Effector memory CD4-positive, alpha-beta T cell (primary cell): ENCODE results near the gene AFF1.

Experiments used
- DNase-seq, 3 donors: peaks; one replicate each; pipeline ENCODE4 v3.0.0-alpha.2; 2020
- H3K27ac ChIP-seq: 2 replicates; pipeline ENCODE4 v1.7.0; 2013; ENCODE audit warnings: mild to moderate bottlenecking, low read length, moderate library complexity; ENCODE audit not compliant: insufficient read depth, poor library complexity, severe bottlenecking
- H3K27me3 ChIP-seq: replicated peaks from 2 replicates; pipeline ENCODE4 v1.7.0; 2013; ENCODE audit warnings: mild to moderate bottlenecking, low read length; ENCODE audit not compliant: insufficient read depth, control insufficient read depth, poor library complexity, severe bottlenecking
- H3K36me3 ChIP-seq: 2 replicates; pipeline ENCODE4 v1.7.0; 2013; ENCODE audit warnings: mild to moderate bottlenecking, low read length, moderate library complexity; ENCODE audit not compliant: control insufficient read depth, insufficient read depth
- H3K4me1 ChIP-seq: 2 replicates; pipeline ENCODE4 v1.7.0; 2013; ENCODE audit warnings: low read length, mild to moderate bottlenecking; ENCODE audit not compliant: control insufficient read depth, insufficient read depth, poor library complexity, severe bottlenecking
- H3K4me3 ChIP-seq: 2 replicates; pipeline ENCODE4 v1.7.0; 2013; ENCODE audit warnings: low read length, low read depth, mild to moderate bottlenecking; ENCODE audit not compliant: insufficient read depth, poor library complexity, severe bottlenecking
- H3K9me3 ChIP-seq: 2 replicates; pipeline ENCODE4 v1.7.0; 2013; ENCODE audit warnings: mild to moderate bottlenecking, low read length, moderate library complexity; ENCODE audit not compliant: control insufficient read depth

The AFF1 gene

GRCh38 chr4:87088186-87088585 lies 153.4 kb downstream of the AFF1 start:
- Histone ChIP-seq H3K36me3 (peaks cover 26% of the 10 kb centered on the region), H3K4me3 (no peak overlapping the region), H3K4me1 (peaks cover 2% of the 10 kb centered on the region), H3K27me3 (no peaks in the 10 kb centered on the region), H3K9me3 (no peaks in the 10 kb centered on the region), H3K27ac (no peak overlapping the region)
- no peak for DNase-seq

- H3K4me1 ChIP-seq = peaks cover 6% of the 10 kb centered on the region
- H3K4me3 ChIP-seq = no peak overlapping the region
- H3K9me3 ChIP-seq = no peaks in the 10 kb centered on the region
- no peak overlapping the region for H3K27ac ChIP-seq
- peaks cover 26% of the 10 kb centered on the region for H3K36me3 ChIP-seq
- no peaks in the 10 kb centered on the region for H3K27me3 ChIP-seq
- DNase-seq = no peak
Observed at GRCh38 chr4:87089368-87089767, 154.6 kb downstream of the AFF1 start.

GRCh38 chr4:87090305-87090704 lies 155.5 kb downstream of the AFF1 start:
- DNase-seq = no peak
- Histone ChIP-seq H3K27me3 (no peaks in the 10 kb centered on the region), H3K4me1 (peaks cover 6% of the 10 kb centered on the region), H3K36me3 (peaks cover 21% of the 10 kb centered on the region), H3K4me3 (no peak overlapping the region), H3K9me3 (no peaks in the 10 kb centered on the region), H3K27ac (no peak overlapping the region)

GRCh38 chr4:87092389-87093141 lies 157.8 kb downstream of the AFF1 start:
- Histone ChIP-seq H3K4me3 (no peak overlapping the region), H3K27ac (peak overlapping the region; percentile 5), H3K9me3 (no peaks in the 10 kb centered on the region), H3K4me1 (peaks cover 6% of the 10 kb centered on the region), H3K36me3 (peaks cover 15% of the 10 kb centered on the region), H3K27me3 (no peaks in the 10 kb centered on the region)
- no peak for DNase-seq

- H3K27me3 ChIP-seq = no peaks in the 10 kb centered on the region
- H3K4me1 ChIP-seq = peaks cover 6% of the 10 kb centered on the region
- H3K27ac ChIP-seq = peak overlapping the region; percentile 32
- peaks cover 15% of the 10 kb centered on the region for H3K36me3 ChIP-seq
- no peaks in the 10 kb centered on the region for H3K9me3 ChIP-seq
- peak; percentile 5 to 14 (median 13) for DNase-seq
- H3K4me3 ChIP-seq = no peak overlapping the region
Observed at GRCh38 chr4:87093443-87094123, 158.8 kb downstream of the AFF1 start.

GRCh38 chr4:87097075-87097474 lies 162.3 kb downstream of the AFF1 start:
- Histone ChIP-seq H3K4me1 (peaks cover 6% of the 10 kb centered on the region), H3K27me3 (no peaks in the 10 kb centered on the region), H3K9me3 (no peaks in the 10 kb centered on the region), H3K36me3 (peaks cover 2% of the 10 kb centered on the region), H3K4me3 (no peak overlapping the region), H3K27ac (no peak overlapping the region)
- DNase-seq = no peak

GRCh38 chr4:87100168-87100567 lies 165.4 kb downstream of the AFF1 start:
- Histone ChIP-seq H3K4me1 (peaks cover 17% of the 10 kb centered on the region), H3K4me3 (no peak overlapping the region), H3K36me3 (no peaks in the 10 kb centered on the region), H3K9me3 (no peaks in the 10 kb centered on the region), H3K27me3 (no peaks in the 10 kb centered on the region), H3K27ac (no peak overlapping the region)
- DNase-seq = no peak

- Histone ChIP-seq H3K4me3 (no peak overlapping the region), H3K27me3 (no peaks in the 10 kb centered on the region), H3K9me3 (no peaks in the 10 kb centered on the region), H3K27ac (peak overlapping the region; percentile 76), H3K36me3 (no peaks in the 10 kb centered on the region), H3K4me1 (peaks cover 17% of the 10 kb centered on the region)
- DNase-seq = no peak
Observed at GRCh38 chr4:87101543-87102199, 166.9 kb downstream of the AFF1 start.

- Histone ChIP-seq H3K27me3 (no peaks in the 10 kb centered on the region), H3K27ac (peak overlapping the region; percentile 76), H3K36me3 (peaks cover 3% of the 10 kb centered on the region), H3K4me3 (no peak overlapping the region), H3K4me1 (peaks cover 17% of the 10 kb centered on the region), H3K9me3 (no peaks in the 10 kb centered on the region)
- no peak for DNase-seq
Observed at GRCh38 chr4:87103086-87103485, 168.3 kb downstream of the AFF1 start.

- DNase-seq = no peak
- H3K9me3 ChIP-seq = no peaks in the 10 kb centered on the region
- peak overlapping the region; percentile 87 for H3K27ac ChIP-seq
- H3K4me1 ChIP-seq = peaks cover 17% of the 10 kb centered on the region
- H3K27me3 ChIP-seq = no peaks in the 10 kb centered on the region
- H3K36me3 ChIP-seq = peaks cover 3% of the 10 kb centered on the region
- H3K4me3 ChIP-seq = no peak overlapping the region
Observed at GRCh38 chr4:87103691-87104187, 168.9 kb downstream of the AFF1 start.
